EH (cell line): Measurements from ENCODE around the gene TEX50.
"Not testable (repeated sequence)": the region's sequence is repeated elsewhere in the genome, so short reads cannot be mapped to it uniquely, and the experiment has no call there.

Experiments
- DNase-seq: peaks from one replicate; pipeline ENCODE4 v3.0.0-alpha.2; 2015; ENCODE audit warnings: low read depth

Gene TEX50, protein sequence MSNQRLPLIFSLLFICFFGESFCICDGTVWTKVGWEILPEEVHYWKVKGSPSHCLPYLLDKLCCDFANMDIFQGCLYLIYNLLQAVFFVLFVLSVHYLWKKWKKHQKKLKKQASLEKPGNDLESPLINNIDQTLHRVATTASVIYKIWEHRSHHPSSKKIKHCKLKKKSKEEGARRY

DNA sequence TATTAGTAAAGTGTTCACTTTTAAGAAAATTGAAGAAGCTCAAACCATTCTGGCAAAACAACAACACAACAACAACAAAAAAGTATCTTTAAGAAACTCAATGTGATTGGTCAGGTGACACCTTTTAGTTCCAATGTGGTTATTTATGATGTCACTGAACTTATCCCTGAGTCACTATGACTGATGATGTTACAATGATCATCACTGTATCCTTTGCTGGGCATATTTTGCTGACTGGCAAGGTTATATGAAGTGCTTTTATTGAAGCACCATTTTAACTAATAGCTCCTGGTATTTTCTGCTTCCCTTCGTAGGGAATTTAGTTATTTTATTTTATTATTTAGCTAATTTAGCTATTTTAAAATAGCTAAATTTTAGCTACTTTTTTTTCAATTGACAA lies at the start of gene TEX50:
TSS of gene TEX50 (plus strand) at position 223 of the 400 bp plus-strand sequence. CDS start 184 bp downstream, outside the sequence.
- DNase-seq = no peak

DNA sequence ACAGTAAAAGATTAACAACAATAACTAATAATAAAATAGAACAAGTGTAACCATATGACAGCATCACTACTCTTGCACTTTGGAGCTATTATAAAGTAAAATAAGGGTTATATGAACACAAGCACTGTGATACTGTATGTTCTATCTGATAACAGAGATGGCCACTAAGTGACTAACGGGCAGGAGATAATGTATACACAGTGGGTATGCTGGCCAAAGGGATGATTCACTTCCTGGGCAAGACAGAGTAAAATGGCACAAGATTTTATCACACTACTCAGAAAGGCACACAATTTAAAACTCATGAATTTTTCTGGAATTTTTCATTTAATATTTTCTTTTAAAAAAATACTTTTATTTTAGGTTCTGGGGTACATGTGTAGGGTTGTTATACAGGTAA lies 44.6 kb upstream of the TEX50 start:
- DNase-seq = peak; percentile 39

DNA sequence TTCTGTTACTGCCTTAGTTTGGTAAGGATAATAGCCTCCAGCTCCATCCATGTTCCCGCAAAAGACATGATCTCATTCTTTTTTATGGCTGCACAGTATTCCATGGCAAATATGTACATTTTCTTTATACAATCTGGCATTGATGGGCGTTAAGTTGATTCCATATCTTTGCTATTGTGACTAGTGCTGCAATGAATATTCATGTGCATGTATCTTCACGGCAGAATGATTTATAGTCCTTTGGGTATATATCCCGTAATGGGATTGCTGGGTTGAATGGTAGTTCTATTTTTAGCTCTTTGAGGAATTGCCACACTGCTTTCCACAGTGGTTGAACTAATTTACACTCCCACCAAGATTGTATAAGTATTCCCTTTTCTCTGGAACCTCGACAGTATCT lies 44.0 kb upstream of the TEX50 start:
- DNase-seq = not testable (repeated sequence)

DNA sequence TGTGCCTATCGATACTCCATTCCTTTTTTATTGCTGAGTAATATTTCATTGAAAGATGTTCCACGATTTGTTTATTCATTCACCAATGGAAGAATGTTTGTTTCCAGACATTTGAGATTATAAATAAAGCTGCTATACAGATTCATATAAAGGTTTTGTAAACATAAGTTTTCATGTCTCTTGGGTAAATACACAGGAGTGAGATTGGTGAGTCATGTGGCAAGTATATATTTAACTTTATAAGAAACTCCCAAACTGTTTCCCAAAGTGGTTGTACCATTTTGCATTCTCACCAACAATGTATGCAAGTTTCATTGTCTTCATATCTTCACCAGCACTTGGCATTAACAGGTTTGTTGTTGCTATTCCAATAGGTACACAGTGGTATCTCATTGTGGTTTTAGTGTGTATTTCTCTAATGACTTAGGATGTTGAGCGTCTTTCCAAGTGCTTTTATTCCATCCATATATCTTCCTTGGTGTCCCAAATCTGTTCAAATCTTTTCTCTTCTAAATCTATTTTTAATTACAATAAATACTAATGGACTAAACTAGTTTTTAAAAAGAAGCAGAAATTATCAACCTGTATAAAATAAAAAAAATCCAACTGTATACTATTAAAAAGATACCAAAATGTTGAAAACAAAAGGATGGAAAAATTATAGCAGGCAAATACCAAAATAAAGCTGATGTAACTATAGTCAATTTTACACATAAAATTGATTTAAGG lies 38.9 kb upstream of the TEX50 start:
- DNase-seq = no peak

DNA sequence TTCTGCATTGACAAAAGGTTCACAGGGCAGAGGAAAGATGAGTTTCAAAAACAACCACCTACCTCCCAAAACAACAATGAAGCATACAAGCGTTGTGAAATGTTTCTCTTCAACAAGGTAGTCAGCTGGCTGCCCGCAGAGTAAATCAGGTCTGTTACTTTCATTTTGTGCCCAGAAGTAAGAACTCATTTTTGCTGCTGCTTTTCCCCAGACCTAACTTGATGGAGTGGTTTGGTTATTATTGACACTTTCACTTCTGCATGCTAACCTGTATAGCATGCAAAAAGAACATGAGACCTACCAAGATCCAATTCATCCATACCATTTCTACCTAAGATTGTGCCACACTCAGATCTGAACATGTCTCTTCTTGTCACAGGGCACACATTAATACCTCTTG lies 33.5 kb upstream of the TEX50 start:
- DNase-seq = no peak

DNA sequence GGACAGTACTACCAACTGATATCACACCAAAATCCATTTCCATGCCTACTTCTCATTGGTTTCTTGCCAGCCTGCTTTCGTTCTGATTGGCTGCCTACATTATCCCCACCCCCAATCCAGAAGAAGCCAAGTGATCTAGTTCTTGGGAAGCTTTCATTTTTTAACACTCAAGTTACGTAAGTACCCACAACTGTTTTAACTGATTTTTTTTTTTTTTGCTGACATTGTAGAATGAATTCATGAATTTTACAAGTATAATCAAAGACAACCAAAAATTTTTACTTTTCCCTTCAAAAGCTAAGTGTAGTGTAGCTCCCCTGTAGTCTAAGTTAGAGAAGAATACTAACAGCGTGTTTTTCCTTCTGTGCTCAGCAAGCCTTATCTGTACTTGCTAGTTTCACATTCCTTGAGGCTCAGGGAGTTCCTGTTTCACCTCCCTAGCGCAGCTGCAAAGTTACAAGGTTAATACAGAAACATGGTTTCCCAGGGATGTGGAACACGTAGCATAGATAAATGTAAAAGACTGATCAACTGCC lies 32.0 kb upstream of the TEX50 start, which contains the start of gene SLC9C2:
TSS of gene SLC9C2 (minus strand) at position 17 of the 536 bp plus-strand sequence. CDS start 1,296 bp downstream, outside the sequence.
- DNase-seq = peak; percentile 3

DNA sequence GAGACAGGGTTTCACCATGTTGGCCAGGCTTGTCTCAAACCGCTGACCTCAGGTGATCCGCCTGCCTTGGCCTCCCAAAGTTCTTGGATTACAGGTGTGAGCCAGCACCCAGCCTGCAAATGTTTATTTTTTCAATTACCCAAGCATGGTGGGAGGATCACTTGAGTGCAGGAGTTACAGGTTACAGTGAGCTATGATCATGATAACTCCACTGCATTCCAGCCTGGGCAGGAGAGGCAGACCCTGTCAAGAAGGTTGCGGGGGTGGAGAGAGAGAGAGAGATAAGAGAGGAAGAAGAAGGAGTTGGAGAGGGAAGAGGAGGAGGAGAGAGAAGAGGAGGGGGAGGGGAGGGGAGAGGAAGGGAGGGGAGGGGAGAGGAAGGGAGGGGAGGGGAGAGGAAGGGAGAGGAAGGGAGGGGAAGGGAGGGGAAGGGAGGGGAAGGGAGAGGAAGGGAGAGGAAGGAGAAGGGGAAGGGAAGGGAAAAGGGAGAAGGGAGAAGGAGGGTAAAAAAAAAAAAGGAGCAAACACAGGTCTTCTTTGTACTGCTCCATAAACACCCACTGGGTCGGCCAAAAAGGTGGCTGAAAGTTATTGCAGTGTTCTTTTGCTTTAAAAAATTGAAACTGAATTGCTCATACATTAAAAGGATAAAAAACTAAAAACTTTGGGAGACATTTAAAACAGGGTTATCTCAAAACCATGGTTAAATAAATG lies 26.5 kb upstream of the TEX50 start:
- DNase-seq = no peak

DNA sequence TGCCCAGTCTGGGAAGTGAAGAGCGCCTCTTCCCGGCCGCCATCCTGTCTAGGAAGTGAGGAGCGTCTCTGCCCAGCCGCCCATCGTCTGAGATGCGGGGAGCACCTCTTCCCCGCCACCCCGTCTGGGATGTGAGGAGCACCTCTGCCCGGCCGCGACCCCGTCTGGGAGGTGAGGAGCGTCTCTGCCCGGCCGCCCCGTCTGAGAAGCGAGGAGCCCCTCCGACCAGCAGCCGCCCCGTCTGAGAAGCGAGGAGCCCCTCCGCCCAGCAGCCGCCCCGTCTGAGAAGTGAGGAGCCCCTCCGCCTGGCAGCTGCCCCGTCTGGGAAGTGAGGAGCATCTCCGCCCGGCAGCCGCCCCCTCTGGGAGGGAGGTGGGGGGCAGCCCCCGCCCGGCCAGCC lies 22.1 kb upstream of the TEX50 start:
- DNase-seq = not testable (repeated sequence)

DNA sequence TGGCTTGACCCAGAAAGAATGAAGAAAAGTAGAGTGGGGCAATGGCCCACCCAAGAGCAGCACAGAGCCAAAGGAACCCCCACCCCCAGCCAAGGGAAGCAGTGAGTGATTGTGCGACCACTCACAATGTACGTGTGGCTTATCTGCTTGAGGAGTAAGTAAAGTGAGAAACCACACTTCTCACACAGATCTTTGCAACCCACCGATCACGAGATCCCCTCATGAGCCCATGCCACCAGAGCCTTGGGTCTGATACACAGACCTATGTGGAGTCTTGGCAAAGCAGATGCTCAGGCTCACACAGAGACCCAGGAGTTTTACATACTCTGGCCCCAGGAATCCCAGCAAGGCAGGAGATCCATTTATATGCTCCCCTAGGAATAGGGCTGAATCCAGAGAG lies 18.3 kb upstream of the TEX50 start:
- DNase-seq = no peak

DNA sequence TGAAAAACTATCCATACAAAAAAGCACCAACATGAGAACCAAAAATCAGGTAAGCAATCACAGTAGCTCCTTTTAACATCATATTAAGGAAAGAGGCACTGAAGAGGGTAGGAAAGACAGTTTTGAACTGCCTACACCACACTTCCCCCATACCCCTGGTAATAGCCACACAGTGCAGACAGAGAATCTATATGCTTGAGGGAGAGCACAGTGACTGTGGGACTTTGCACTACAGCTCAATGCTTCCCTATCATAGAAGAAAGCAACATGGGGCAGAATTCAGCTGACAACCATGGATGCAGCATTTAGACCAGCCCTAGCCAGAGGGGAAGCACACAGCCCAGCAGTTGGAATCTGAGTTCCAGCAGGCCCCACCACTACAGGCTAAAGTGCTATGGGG lies 7.9 kb upstream of the TEX50 start:
- DNase-seq = no peak

DNA sequence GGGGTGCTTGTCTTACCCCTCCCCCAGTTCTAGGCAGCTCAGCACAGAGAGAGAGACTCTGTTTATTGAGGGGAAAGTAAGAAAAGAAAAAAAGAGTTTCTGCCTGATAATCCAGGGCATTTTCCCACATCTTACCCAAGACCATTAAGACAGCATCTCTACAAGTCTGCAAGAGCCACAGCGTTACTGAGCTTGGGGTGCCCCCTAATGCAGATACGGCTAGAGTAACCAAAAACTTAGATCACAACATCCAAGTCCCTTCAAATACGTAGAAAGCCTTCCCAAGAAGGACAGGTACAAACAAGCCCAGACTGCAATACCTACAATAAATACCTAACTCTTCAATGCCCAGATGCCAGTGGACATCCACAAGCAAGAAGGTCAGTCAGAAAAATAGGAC lies 6.2 kb upstream of the TEX50 start:
- no peak for DNase-seq

DNA sequence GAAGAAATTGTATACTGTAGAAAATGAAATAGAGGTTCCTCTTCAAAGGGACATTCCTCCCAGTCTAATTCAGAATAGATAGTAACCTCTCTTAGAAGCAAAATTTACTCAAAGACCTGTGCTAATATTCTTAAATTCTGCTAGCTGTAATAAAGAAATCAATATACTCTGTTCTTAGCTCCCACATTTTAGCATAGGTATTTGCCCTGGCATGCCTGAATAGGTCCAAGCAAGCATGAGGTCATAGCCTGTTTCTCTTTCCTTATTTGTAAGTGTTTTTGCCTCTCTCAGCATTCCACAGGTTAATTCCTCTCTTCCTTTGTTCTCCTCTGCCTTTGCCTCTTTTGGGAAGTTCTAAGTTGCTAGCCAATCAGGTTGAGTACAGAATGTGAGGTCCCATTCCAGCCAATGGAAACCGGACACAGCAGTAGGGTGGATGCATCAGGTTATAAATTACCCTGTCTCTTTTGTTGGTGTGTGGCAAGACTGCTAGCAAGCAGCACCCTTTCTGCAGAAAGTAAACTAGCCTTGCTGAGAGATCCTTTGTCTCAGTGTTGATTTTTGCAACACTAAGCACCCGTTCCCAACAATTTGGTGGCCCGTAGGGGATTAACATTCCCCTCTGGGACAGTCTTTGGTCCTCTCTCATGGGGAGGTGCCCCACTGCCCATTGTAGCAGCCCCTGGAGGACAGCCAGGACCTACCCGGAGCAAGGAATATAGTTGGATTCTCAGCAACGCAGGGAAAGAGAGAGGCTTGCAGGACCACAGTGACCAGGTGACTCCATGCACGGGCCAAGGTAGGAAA lies 2.3 kb downstream of the TEX50 start:
- not testable (repeated sequence) for DNase-seq

DNA sequence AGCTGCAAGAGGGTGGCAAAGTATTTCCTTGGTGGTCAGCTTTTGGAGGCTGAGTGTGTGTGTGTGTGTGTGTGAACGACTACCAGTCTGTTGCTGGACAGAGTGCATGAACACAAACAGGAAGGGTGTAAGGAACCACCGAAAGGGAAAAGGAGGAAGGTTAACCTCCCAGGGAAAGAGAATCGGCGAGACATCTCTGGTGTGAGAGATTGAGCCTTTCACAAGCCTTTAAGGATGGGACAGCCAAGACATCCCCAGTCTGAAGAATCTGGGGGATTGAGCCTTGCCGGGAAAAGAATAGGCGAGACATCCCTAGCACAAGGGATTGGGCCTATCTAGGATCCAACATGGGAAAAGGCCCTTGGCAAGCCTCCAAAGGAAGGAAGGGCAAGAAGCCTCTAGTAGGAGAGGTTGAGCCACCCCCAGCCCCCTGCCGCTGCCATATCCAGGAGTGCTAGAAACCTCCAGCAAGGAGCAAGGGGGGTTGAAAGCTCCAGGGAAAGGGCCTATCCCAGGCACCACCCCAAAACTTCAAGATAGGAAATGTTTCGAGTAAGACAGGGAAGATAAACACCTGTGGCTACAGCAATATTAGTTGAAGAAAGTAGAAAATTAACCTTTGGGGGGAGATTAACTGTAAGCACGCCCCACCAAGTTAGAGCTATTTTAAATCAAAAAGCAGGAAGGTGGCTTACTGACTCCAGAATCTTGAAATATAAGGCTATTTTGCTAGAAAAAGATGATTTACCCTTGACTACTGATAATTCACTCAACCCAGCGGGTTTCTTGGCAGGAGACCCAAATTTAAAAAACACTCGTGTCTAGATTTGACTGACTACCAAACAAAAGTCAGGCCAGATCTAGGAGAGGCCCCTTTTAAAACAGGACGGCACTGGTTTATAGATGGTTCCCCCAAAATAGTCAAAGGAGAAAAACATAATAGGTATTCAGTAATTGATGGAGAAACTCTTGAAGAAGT lies 3.2 kb downstream of the TEX50 start:
- DNase-seq = no peak

DNA sequence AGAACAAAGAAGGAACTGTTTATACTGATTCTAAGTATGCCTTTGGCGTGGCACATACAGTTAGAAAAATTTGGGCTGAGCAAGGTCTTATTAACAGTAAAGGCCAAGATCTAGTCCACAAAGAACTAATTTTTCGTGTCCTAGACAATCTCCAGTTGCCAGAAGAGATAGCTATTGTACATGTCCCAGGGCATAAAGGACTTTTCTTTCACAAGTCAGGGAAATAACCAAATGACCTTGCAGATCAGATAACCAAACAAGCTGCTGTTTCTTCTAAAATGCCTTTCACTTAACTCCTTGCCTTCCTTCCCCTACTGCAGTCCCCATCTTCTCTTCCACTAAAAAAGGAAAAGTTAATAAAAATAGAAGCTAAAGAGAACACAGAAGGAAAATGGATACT lies 4.0 kb downstream of the TEX50 start:
- DNase-seq = no peak

DNA sequence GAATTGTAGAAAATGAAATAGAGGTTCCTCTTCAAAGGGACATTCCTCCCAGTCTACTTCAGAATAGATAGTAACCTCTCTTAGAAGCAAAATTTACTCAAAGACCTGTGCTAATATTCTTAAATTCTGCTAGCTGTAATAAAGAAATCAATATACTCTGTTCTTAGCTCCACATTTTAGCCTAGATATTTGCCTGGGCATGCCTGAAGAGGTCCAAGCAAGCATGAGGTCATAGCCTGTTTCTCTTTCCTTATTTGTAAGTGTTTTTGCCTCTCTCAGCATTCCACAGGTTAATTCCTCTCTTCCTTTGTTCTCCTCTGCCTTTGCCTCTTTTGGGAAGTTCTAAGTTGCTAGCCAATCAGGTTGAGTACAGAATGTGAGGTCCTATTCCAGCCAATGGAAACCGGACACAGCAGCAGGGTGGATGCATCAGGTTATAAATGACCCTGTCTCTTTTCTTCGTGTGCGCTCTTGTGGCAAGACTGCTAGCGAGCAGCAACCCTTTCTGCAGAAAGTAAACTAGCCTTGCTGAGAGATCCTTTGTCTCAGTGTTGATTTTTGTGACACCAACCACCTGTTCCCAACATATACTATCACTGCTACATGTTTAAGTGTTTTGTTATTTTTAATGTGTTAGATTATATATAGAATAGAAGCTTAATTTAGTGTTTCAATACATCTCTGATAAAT lies 7.5 kb downstream of the TEX50 start:
- peak; percentile 24 for DNase-seq

DNA sequence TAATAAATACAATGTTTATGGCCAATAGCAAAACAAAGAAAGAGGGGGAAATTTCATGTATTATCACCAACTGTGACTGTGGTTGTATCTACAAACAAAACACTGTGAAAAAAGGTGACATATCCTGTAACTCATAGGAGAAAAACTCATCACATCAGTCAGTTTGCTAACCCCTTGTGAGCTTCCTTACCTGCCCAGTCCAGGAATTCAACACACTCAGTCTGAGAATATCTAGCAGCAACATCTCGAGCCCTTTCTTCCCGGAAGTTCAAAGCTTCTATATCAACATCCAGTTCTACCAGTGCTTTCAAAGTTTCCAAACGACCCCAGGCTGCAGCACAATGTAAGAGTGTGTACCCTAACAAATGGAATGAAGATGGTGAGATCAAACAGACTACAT lies 11.5 kb downstream of the TEX50 start:
- no peak for DNase-seq

DNA sequence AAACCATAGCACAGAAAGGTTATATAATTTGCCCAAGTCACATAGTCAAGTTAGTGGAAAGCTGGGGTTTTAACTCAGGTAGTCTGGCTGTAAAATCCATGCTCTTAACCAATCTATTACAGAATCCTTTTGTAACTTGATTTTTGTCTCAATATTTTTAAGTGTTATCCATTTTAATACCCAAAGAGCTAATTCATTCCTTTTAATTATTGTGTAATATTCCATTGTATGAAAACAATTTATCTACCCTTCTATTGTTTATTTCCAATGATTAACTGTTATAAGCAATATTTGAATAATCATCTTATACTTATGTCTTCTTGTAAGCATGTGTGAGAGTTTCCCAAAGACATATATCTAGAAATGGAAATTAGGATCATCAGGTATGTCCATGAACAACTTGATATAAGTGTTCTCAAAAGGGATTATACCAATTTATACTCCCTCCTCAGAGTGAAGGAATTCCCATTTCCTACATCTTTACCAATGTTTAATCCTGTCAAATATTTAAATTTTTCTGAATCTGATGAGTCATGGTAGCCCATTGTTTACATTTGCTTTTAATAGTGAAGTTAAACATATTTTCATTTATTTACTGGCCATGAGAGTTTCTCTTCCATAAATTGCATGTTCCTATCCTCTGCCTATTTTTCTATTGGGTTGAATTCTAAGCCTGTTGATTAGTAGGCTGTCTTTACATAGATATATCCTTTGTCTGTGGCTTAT lies 13.9 kb downstream of the TEX50 start:
- no peak for DNase-seq

DNA sequence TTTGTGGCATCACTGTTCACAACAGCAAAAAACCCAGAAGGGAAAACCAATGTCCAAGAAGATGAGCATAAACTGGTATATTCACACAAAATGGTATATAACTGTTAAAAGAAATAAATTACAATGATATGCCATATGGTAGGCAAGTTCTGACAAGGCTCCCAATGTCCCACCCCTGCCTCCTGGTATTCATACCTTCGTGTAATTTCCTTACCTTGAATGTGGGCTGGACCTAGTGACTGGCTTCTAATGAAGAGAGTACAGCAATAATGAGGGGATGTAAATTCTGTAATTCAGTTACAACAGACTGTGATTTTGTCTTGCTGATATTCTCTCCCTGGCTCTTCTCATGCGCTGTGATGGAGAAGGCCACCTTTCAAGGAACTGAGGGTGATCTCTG lies 25.2 kb downstream of the TEX50 start:
- no peak for DNase-seq

DNA sequence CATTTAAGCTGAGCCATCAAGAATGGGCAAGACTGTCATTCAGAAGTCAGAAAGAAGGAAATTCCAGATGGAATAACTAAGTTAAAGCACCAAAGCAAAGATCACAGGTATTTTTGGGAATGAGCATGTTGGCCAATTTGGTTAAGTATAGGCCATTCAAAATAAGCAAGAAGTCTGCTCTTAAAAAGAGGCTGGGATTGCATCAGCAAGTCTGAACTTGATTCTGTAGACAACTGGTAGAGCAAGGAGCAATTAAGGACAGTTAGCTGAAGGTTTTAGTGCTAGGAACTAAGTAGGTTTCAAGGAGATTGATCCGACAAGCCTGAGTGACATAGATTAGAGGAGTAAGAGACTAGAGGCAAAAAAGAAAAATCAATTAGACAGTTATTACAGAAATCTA lies 26.1 kb downstream of the TEX50 start:
- no peak for DNase-seq

DNA sequence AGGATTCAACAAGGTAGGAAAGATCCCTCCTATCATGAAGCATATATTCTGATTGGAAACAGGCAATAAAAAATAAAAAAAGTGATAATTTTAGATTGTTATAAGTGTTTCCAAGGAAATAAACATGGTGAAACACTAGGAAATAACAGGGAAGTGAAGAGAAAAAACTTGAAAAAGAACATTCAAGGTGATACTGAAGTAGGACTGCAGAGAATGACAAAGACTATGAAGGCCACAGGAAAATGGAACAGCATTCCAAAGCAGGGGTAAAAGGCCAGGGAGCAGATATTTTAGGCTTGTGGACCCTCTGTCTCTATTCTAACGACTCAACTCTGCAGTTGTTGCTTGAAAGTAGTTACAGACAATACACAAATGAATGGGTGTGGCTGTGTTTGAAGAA lies 26.6 kb downstream of the TEX50 start:
- no peak for DNase-seq
